ENCODE measurements around the gene TUNAR. TPM values are rescaled to one million over a fixed set of nuclear protein-coding genes. Genes with fewer than 3 reads are reported as not detected.

TUNAR gene
- total RNA-seq, 2 experiments from 2014 or later, result not detected

GRCh38 chr14:95870772-95871171 lies 5.9 kb upstream of the TUNAR start:
- H3K27ac ChIP-seq (ENCODE audit: low read depth in 1 of 2, low read length in 2 of 2), result no peak overlapping the region
- no peak for TF ChIP-seq CTCF (IDR thresholded peaks at IDR 0.05)
- H3K27me3 ChIP-seq (ENCODE audit: control insufficient read depth in 1 of 2, insufficient read depth in 2 of 2, low read length in 2 of 2), result peaks cover 16 to 34% of the 10 kb centered on the region in 2 experiments
- no peaks in the 10 kb centered on the region for H3K4me1 Mint-ChIP-seq (ENCODE audit: low read depth)
- H3K9me3 ChIP-seq (ENCODE audit: control insufficient read depth in 1 of 2, insufficient read depth in 1 of 2, low read length in 2 of 2), result peaks cover 0 to 3% of the 10 kb centered on the region in 2 experiments
- H3K36me3 Mint-ChIP-seq (ENCODE audit: low read depth), result no peaks in the 10 kb centered on the region
- H3K27me3 Mint-ChIP-seq, result peaks cover 75% of the 10 kb centered on the region
- H3K4me1 ChIP-seq (ENCODE audit: insufficient read depth, low read length), result no peaks in the 10 kb centered on the region
- intact Hi-C loops (cut with DNase I, micrococcal nuclease), result no loop called here
- DNase-seq (no peak), ATAC-seq (ENCODE audit: poor library complexity) (no peak)
- no peak overlapping the region for H3K4me3 ChIP-seq (ENCODE audit: low read length)
- H3K36me3 ChIP-seq (ENCODE audit: insufficient read depth, low read length), result no peaks in the 10 kb centered on the region
- H3K9me3 Mint-ChIP-seq, result no peaks in the 10 kb centered on the region
- H3K4me3 Mint-ChIP-seq, result no peak overlapping the region
- CTCF ChIA-PET, result no interaction called here
- POLR2A ChIA-PET, result no interaction called here
- no peak overlapping the region for H3K27ac Mint-ChIP-seq

- no peak for ATAC-seq (ENCODE audit: poor library complexity)
- Mint-ChIP-seq H3K4me3 (no peak overlapping the region), H3K27me3 (peaks cover 68% of the 10 kb centered on the region), H3K27ac (no peak overlapping the region), H3K4me1 (ENCODE audit: low read depth) (no peaks in the 10 kb centered on the region), H3K9me3 (no peaks in the 10 kb centered on the region), H3K36me3 (ENCODE audit: low read depth) (no peaks in the 10 kb centered on the region)
- H3K9me3 ChIP-seq (ENCODE audit: control insufficient read depth in 1 of 2, insufficient read depth in 1 of 2, low read length in 2 of 2), result peaks cover 0 to 5% of the 10 kb centered on the region in 2 experiments
- no peaks in the 10 kb centered on the region for H3K36me3 ChIP-seq (ENCODE audit: insufficient read depth, low read length)
- no peak for TF ChIP-seq CTCF (IDR thresholded peaks at IDR 0.05)
- intact Hi-C loops (cut with DNase I, micrococcal nuclease), result no loop called here
- H3K27me3 ChIP-seq (ENCODE audit: control insufficient read depth in 1 of 2, insufficient read depth in 2 of 2, low read length in 2 of 2), result peaks cover 18 to 27% of the 10 kb centered on the region in 2 experiments
- CTCF ChIA-PET, result no interaction called here
- H3K4me1 ChIP-seq (ENCODE audit: insufficient read depth, low read length), result no peaks in the 10 kb centered on the region
- H3K4me3 ChIP-seq (ENCODE audit: low read length), result no peak overlapping the region
- POLR2A ChIA-PET, result no interaction called here
- no peak overlapping the region for H3K27ac ChIP-seq (ENCODE audit: low read depth in 1 of 2, low read length in 2 of 2)
- DNase-seq, result no peak
Observed at GRCh38 chr14:95871531-95871930, 5.1 kb upstream of the TUNAR start.

- POLR2A ChIA-PET, result no interaction called here
- H3K9me3 ChIP-seq (ENCODE audit: control insufficient read depth in 1 of 2, insufficient read depth in 1 of 2, low read length in 2 of 2), result peaks cover 0 to 5% of the 10 kb centered on the region in 2 experiments
- Mint-ChIP-seq H3K4me3 (no peak overlapping the region), H3K4me1 (ENCODE audit: low read depth) (peaks cover 6% of the 10 kb centered on the region), H3K27me3 (peaks cover 67% of the 10 kb centered on the region), H3K27ac (no peak overlapping the region), H3K36me3 (ENCODE audit: low read depth) (no peaks in the 10 kb centered on the region), H3K9me3 (no peaks in the 10 kb centered on the region)
- no peak for ATAC-seq (ENCODE audit: poor library complexity)
- H3K4me1 ChIP-seq (ENCODE audit: insufficient read depth, low read length), result no peaks in the 10 kb centered on the region
- H3K27me3 ChIP-seq (ENCODE audit: control insufficient read depth in 1 of 2, insufficient read depth in 2 of 2, low read length in 2 of 2), result peaks cover 20 to 36% of the 10 kb centered on the region in 2 experiments
- H3K27ac ChIP-seq (ENCODE audit: low read depth in 1 of 2, low read length in 2 of 2), result no peak overlapping the region
- no peak overlapping the region for H3K4me3 ChIP-seq (ENCODE audit: low read length)
- CTCF ChIA-PET, result no interaction called here
- no peak for TF ChIP-seq CTCF (IDR thresholded peaks at IDR 0.05)
- DNase-seq, result no peak
- H3K36me3 ChIP-seq (ENCODE audit: insufficient read depth, low read length), result no peaks in the 10 kb centered on the region
- intact Hi-C loops (cut with DNase I, micrococcal nuclease), result no loop called here
Observed at GRCh38 chr14:95872777-95873176, 3.9 kb upstream of the TUNAR start.

Measured in CD4-positive, alpha-beta T cell (primary cell).